Activated CD4-positive, alpha-beta memory T cell treated with anti-CD3 and anti-CD28 coated beads for 36 hours (primary cell): ENCODE measurements around the gene WWC2. TPM values are rescaled to one million over a fixed set of nuclear protein-coding genes. Genes with fewer than 3 reads are reported as not detected.

Source experiments
- CTCF ChIA-PET: fragments of 350-600 bp; sonication (Branson Sonifier 250); formaldehyde crosslinking; loops from one replicate; lab custom pipeline; 2021; ENCODE audit warnings: antibody characterized with exemption, inconsistent platforms; lab: Charles Lee
- POLR2A ChIA-PET: fragments of 350-600 bp; sonication (Branson Sonifier 250); formaldehyde crosslinking; loops from one replicate; lab custom pipeline; 2021; ENCODE audit warnings: antibody characterized with exemption; lab: Charles Lee
- DNase-seq: peaks from one replicate; pipeline ENCODE4 v3.0.0-alpha.2; 2020
- H3K27ac Mint-ChIP-seq: one replicate; pipeline ENCODE4 v1.8.0; 2021; ENCODE audit warnings: mixed read lengths
- H3K27me3 Mint-ChIP-seq: one replicate; pipeline ENCODE4 v1.8.0; 2021; ENCODE audit warnings: mixed read lengths
- H3K36me3 Mint-ChIP-seq: one replicate; pipeline ENCODE4 v1.8.0; 2021; ENCODE audit warnings: mixed read lengths
- H3K4me1 Mint-ChIP-seq: one replicate; pipeline ENCODE4 v1.8.0; 2021; ENCODE audit warnings: low read depth, mixed read lengths
- H3K4me3 Mint-ChIP-seq: one replicate; pipeline ENCODE4 v1.8.0; 2021; ENCODE audit warnings: mild to moderate bottlenecking, mixed read lengths
- H3K9me3 Mint-ChIP-seq: one replicate; pipeline ENCODE4 v1.8.0; 2021; ENCODE audit warnings: mixed read lengths
- intact Hi-C: fragments of 100-400 bp; cut with micrococcal nuclease; formaldehyde crosslinking; loops from one replicate; pipeline ENCODE4 v1.15.1; 2023
- total RNA-seq, 2 experiments: library from RNA; stranded (reverse); gene quantifications; one replicate each; pipeline ENCODE4 v1.2.3, GENCODE V29; 2021

WWC2 gene
- total RNA-seq, 2 experiments from 2014 or later, result 3.6 to 5.4 TPM

GRCh38 chr4:183360161-183360919 lies 261.3 kb downstream of the WWC2 start:
- H3K27ac Mint-ChIP-seq, result no peak overlapping the region
- no peaks in the 10 kb centered on the region for H3K4me1 Mint-ChIP-seq
- H3K9me3 Mint-ChIP-seq, result no peaks in the 10 kb centered on the region
- no peaks in the 10 kb centered on the region for H3K36me3 Mint-ChIP-seq
- no peak for DNase-seq
- intact Hi-C loops, result no loop called here
- CTCF ChIA-PET, result no interaction called here
- H3K4me3 Mint-ChIP-seq, result no peak overlapping the region
- H3K27me3 Mint-ChIP-seq, result no peaks in the 10 kb centered on the region
- POLR2A ChIA-PET, result no interaction called here

GRCh38 chr4:183362036-183362435 lies 263.0 kb downstream of the WWC2 start:
- CTCF ChIA-PET, result no interaction called here
- no peaks in the 10 kb centered on the region for H3K27me3 Mint-ChIP-seq
- no peak overlapping the region for H3K4me3 Mint-ChIP-seq
- H3K36me3 Mint-ChIP-seq, result no peaks in the 10 kb centered on the region
- H3K4me1 Mint-ChIP-seq, result no peaks in the 10 kb centered on the region
- no peak overlapping the region for H3K27ac Mint-ChIP-seq
- intact Hi-C loops, result no loop called here
- no peaks in the 10 kb centered on the region for H3K9me3 Mint-ChIP-seq
- DNase-seq, result no peak
- POLR2A ChIA-PET, result no interaction called here

- CTCF ChIA-PET, result no interaction called here
Observed at GRCh38 chr4:183362916-183363542, 264.0 kb downstream of the WWC2 start.

GRCh38 chr4:183364025-183364424 lies 265.0 kb downstream of the WWC2 start:
- no peaks in the 10 kb centered on the region for H3K9me3 Mint-ChIP-seq
- H3K27me3 Mint-ChIP-seq, result no peaks in the 10 kb centered on the region
- H3K27ac Mint-ChIP-seq, result no peak overlapping the region
- intact Hi-C loops, result no loop called here
- H3K4me3 Mint-ChIP-seq, result no peak overlapping the region
- H3K4me1 Mint-ChIP-seq, result no peaks in the 10 kb centered on the region
- ChIA-PET CTCF (interaction anchor here (0.6 kb wide), 1 partner anchor 100 kb away, joined by 3 read pairs; no protein-coding TSS in a partner anchor), POLR2A (no interaction called here)
- no peaks in the 10 kb centered on the region for H3K36me3 Mint-ChIP-seq
- no peak for DNase-seq

More at GRCh38 chr4:183362916-183363542, 264.0 kb downstream of the WWC2 start:
- Mint-ChIP-seq H3K4me1 (no peaks in the 10 kb centered on the region), H3K27me3 (no peaks in the 10 kb centered on the region), H3K27ac (no peak overlapping the region), H3K9me3 (no peaks in the 10 kb centered on the region), H3K36me3 (no peaks in the 10 kb centered on the region), H3K4me3 (no peak overlapping the region)
- intact Hi-C loops, result no loop called here
- POLR2A ChIA-PET, result no interaction called here
- no peak for DNase-seq

- no peaks in the 10 kb centered on the region for H3K4me1 Mint-ChIP-seq
- DNase-seq, result no peak
- CTCF ChIA-PET, result interaction anchor here (0.6 kb wide), 1 partner anchor 23 kb away, joined by 3 read pairs; no protein-coding TSS in a partner anchor
- POLR2A ChIA-PET, result no interaction called here
- H3K36me3 Mint-ChIP-seq, result no peaks in the 10 kb centered on the region
- H3K27ac Mint-ChIP-seq, result no peak overlapping the region
- H3K9me3 Mint-ChIP-seq, result no peaks in the 10 kb centered on the region
- no peak overlapping the region for H3K4me3 Mint-ChIP-seq
- intact Hi-C loops, result no loop called here
- H3K27me3 Mint-ChIP-seq, result no peaks in the 10 kb centered on the region
Observed at GRCh38 chr4:183366206-183366835, 267.3 kb downstream of the WWC2 start.

GRCh38 chr4:183369073-183369472 lies 270.0 kb downstream of the WWC2 start:
- Mint-ChIP-seq H3K27ac (no peak overlapping the region), H3K27me3 (no peaks in the 10 kb centered on the region), H3K9me3 (peaks cover 15% of the 10 kb centered on the region), H3K36me3 (no peaks in the 10 kb centered on the region), H3K4me1 (no peaks in the 10 kb centered on the region), H3K4me3 (no peak overlapping the region)
- intact Hi-C loops, result no loop called here
- DNase-seq, result no peak
- ChIA-PET POLR2A (no interaction called here), CTCF (no interaction called here)

Other genes with a start within 250 kb of the WWC2 start
- 100 to 1,000 TPM; 115 to 117 TPM for gene DCTD, start 181.9 kb upstream of the WWC2 start, total RNA-seq
- gene CLDN22, start 221.0 kb downstream of the WWC2 start, total RNA-seq, result not detected
- not detected for gene CLDN24, start 223.2 kb downstream of the WWC2 start, total RNA-seq